DMS153 treated with DMSO at 0.1 percent for 48 hours (cell line): ENCODE measurements around the gene CTDSP2.
"Not testable (repeated sequence)": the region's sequence is repeated elsewhere in the genome, so short reads cannot be mapped to it uniquely, and the experiment has no call there.

ENCODE experiments used
- DNase-seq: peaks from one replicate; lab custom pipeline; 2025; ENCODE audit not compliant: unreplicated experiment; lab: John Stamatoyannopoulos, UW

The CTDSP2 gene

DNA sequence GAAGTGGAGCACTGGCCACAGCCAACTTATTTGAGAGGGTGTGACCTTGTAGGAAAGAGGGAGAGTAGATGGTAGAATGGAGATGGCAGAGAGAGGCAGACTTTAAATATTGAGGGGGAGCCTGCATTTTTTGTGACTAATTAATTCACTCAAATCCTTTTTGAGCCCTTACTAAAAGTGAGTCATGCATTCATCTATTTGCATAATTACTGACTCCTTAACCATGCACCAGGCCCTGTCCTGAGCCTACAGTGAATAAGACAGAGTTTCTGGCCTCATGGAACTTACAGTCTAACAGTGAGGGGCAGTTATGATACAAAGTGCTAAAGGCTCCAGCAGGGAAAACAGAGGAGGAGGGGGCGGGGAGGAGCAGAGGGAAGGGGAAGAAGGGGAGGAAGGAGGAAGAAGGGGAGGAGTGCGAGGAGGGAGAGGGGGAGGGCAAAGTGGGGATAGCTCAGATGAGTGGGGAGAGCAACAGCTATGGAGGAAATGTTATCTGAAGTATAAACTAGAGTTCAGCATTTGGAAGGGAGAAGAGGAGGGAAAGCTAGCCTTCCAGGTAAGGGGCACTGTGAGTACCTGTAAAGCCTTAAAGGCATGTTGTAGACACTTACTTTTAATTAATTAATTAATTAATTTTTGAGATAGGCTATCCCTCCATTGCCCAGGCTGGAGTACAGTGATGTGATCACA is 7.5 kb upstream of the CTDSP2 start:
- DNase-seq, result no peak

GRCh38 chr12:57852620-57853500 is 6.3 kb upstream of the CTDSP2 start:
- DNase-seq, result no peak

- no peak for DNase-seq
These were observed 5.7 kb upstream of the CTDSP2 start for GRCh38 chr12:57852200-57852599.

- no peak for DNase-seq
These were observed 5.0 kb upstream of the CTDSP2 start for GRCh38 chr12:57851552-57851951.

DNA sequence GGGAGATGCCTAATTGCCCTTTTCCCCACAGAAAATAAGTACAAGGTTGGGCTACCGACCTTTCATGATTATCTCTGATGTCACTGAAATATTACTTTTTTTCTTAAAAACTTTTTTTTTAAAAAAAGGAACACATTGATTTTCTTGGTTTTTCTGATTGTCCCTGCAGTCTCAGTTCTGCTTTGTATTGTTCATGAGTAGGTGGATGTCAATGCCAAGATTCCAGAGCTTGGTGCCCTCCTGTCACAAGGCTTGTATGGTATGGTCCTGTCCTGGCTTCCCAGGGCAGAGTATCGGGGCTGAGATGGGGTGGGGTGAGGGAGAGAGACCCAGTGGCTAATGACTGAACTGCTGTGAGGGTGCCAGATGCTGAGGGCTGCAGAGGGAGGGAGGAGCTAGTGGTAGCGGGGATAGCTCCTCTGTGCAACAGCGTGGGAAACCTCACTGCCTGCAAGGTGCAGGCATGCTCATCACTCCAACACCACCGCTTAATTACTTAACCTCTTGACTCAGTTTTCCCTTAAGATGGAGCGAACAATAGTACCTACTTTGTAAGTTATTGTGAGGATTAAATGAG is 4.4 kb upstream of the CTDSP2 start:
- DNase-seq, result no peak

DNA sequence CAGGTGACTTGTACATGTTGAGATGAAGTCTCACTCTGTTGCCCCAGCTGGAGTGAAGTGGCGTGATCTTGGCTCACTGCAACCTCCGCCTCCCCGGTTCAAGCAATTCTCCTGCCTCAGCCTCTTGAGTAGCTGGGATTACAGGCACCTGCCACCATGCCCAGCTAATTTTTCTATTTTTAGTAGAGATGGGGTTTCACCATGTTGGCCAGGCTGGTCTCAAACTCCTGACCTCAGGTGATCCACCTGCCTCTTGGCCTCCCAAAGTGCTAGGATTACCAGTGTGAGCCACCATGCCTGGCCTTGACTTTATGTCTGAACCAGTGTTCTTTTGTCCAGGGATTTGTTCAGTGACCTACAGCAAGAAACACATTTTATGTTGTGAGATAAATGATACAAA is 2.9 kb upstream of the CTDSP2 start:
- DNase-seq, result not testable (repeated sequence)

DNA sequence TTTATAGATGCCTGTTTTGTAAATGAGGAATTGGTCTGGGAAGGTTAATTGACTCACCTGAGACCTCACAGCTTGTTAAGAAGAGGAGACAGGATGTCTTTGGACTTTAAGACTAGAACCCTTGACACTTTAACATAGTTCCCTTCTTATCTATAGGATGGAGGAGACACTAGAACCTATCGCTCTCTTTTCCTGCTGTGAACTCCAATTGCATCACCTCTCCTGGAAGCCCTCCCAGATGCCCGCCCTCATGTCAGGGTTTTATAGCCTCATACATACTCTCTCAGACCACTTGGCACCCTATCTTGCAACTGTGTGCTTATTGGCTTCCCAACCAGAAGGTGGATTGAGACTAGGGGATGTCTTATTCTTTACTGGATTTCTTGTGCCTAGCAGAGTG is 2.5 kb upstream of the CTDSP2 start:
- DNase-seq, result no peak

DNA sequence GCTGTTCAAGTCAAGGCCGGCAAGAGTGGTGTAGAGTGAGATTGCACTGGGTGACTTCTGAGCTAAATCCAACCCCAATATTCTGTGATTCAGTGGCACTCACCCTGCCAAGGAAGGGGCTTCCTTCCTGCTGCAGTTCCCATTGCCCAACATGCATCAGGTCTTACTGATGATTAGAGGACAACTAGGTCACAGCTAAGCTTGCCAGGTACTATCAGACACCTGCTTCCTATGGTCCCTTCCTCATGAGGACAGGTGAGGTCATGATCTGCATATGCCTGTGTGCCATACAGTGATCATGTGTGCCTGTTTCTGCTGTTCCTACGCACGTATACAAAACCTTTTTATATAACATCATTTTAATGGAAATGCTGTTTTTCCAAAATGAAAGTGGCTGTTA is 1.7 kb upstream of the CTDSP2 start:
- no peak for DNase-seq

DNA sequence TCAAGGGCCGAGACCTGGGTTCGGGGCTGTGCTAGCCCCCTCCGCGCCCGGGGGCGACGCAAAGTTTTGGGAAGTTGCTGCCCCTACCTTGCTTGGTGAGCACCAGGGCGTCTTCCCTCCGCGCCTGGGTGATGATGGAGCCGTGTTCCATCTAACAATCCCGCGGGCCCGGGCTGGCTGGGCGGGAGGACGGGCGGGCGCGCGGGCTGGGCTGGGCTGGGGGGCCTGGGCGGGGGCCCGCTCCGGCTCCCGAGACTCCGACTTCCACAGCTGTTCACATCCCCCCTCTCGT is 298 bp downstream of the CTDSP2 start:
- no peak for DNase-seq

GRCh38 chr12:57845478-57846284 is 848 bp downstream of the CTDSP2 start:
- no peak for DNase-seq

GRCh38 chr12:57844709-57845477 is 1.6 kb downstream of the CTDSP2 start:
- DNase-seq, result no peak

DNA sequence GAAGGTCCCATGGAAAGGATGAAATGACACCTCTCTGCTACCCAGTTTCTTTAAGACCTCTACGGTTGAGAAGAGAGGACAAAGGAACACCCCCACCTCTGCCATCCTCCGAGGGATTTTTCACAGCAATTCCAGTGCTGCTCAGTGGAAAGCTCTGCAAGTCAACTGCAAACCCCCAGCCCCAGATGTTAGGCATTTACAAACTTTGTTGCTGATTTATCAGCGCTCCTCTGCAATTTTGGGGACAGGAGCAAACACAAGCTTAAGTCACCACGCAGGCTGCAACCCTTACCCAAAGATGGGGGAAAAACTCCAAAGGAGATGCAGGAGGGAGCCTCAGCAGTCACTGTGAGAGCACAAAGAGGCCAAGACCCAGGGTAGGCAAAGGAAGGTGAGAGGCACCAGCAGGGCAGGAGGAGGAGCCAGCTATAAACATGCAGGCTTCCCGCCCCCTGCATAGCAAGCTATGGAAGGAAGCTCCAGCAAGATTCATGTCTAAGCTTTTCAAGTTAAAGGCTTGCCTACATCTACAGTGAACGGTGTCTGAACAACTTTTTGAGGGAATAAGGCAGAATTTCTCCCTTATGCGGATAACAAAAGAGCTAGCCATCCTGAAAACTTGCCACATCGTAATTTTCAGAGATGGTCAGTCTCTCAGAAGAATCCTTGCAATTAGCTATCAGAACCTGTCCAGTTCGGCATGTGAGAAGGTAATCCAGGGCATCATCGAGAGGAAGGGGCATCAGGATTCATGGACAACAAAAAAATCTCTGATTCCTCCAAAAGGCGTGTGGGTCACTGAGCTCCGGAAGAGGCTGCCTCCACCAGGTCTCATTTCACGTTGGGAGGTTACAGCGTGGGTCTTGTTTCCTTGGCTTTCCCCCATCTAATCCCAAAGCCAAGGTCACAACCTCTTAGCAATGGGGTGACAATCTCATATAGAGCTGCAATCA is 3.9 kb downstream of the CTDSP2 start:
- DNase-seq, result no peak

DNA sequence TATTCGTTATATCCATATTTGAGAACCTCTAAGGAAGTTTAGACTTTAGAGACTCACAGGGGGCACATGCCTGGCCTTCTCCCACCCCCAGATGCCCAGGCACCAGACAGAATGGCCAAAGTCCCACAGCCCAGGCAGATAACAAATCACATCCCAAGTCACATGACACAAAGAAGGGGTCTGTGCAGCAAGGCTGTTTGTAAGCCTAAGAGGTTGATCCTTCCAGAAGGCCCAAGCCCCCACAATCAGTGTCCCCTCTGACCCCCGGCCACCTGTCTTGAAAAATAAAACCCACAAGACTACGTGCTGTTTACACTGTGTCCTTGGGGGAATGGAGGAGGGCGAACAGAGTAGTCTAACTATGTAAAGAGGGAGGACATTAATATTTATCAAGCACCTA is 5.1 kb downstream of the CTDSP2 start:
- DNase-seq, result no peak

- peak; percentile 60 for DNase-seq
These were observed 5.8 kb downstream of the CTDSP2 start for GRCh38 chr12:57840726-57841125.

DNA sequence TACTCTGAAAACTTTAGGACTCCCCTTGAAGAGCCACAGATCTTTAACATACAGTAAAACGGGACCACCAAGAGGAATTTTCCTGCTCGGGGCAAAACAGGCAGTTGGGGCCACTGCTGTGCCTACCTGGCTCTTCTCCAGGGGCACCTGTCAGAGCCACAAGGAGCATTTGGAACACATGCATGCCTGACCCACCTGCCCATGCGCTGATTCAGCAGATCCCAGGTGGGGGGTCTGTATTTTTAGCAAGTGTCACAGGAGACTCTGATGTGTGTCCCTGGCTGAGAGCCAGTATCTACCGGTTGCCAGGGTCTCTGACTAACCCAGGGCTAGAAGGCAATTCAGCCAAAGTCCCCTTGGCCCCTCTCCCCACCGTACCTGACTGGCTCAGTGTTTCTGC is 6.5 kb downstream of the CTDSP2 start:
- DNase-seq, result no peak

GRCh38 chr12:57838594-57839302 is 7.8 kb downstream of the CTDSP2 start:
- no peak for DNase-seq

DNA sequence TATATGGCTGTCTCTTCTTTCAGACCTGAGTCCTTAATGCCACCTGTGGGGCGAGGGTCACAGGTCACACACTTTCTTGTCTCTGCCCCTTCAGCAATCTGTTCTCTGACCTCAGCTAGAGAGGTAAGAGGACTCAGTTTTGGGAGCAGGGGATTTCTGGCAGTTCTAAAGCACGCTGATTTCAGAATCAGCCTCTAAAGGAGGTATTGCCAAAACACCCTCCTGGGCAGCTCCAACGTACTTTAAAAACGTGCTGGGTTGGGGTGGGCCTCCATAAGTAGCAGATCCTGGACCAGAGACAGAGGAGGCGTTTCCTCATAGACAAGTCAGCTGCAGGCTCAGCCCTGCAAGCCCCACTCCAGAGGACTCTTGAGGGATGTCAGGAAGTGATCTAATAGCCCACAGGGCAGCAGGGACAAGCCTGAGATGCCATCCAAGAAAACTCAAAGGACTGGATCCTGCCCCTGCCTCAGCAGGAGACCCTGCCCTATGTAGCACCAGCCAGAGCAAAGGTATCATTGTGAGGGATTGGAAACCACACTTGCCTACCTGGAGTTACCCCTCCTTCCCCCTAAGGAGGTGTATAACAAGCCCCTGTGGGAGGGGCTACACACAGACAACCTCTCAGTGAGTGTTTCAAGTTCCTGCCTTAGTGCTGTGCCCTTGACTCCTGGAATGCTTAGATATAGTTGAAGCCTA is 8.5 kb downstream of the CTDSP2 start:
- no peak for DNase-seq
